Liver (tissue), 9 donors: ENCODE data around the gene DLEC1. TPM values are rescaled to one million over a fixed set of nuclear protein-coding genes. Genes with fewer than 3 reads are reported as not detected.

Experiments used
- DNase-seq: peaks from one replicate; pipeline ENCODE4 v3.0.0-alpha.2; 2017; ENCODE audit warnings: low spot score
- H3K27ac ChIP-seq, 2 donors: one replicate each; pipeline ENCODE4 v1.7.0; 2013; ENCODE audit warnings: inconsistent platforms in 2 of 2, low read length in 2 of 2, control low read depth in 1 of 2, low read depth in 1 of 2, mild to moderate bottlenecking in 1 of 2
- H3K27me3 ChIP-seq, 4 donors: one replicate each; pipeline versions ENCODE4 v1.6.1 to v1.7.0; 2013; ENCODE audit warnings: low read length in 3 of 4, inconsistent platforms in 1 of 4, mild to moderate bottlenecking in 1 of 4, moderate library complexity in 1 of 4; ENCODE audit not compliant: control insufficient read depth in 4 of 4, insufficient read depth in 4 of 4
- H3K36me3 ChIP-seq, 4 donors: one replicate each; pipeline versions ENCODE4 v1.6.1 to v1.7.0; 2013; ENCODE audit warnings: low read length in 3 of 4, mild to moderate bottlenecking in 3 of 4, low read depth in 1 of 4, moderate library complexity in 1 of 4; ENCODE audit not compliant: control insufficient read depth in 4 of 4, insufficient read depth in 3 of 4
- H3K4me1 ChIP-seq, 4 donors: one replicate each; pipeline versions ENCODE4 v1.6.1 to v1.7.0; 2013; ENCODE audit warnings: low read length in 3 of 4, mild to moderate bottlenecking in 3 of 4, moderate library complexity in 1 of 4; ENCODE audit not compliant: control insufficient read depth in 4 of 4, insufficient read depth in 4 of 4
- H3K4me3 ChIP-seq, 3 donors: one replicate each; pipeline versions ENCODE4 v1.6.1 to v1.7.0; 2013; ENCODE audit warnings: low read length in 3 of 3, control low read depth in 1 of 3, low read depth in 1 of 3, mild to moderate bottlenecking in 1 of 3
- H3K9ac ChIP-seq, 2 donors: one replicate each; pipeline ENCODE4 v1.7.0; 2013; ENCODE audit warnings: low read length in 2 of 2, mild to moderate bottlenecking in 2 of 2, moderate library complexity in 2 of 2, control low read depth in 1 of 2, low read depth in 1 of 2
- H3K9me3 ChIP-seq, 4 donors: one replicate each; pipeline versions ENCODE4 v1.6.1 to v1.7.0; 2013; ENCODE audit warnings: low read length in 3 of 4; ENCODE audit not compliant: control insufficient read depth in 4 of 4
- ATF3 ChIP-seq: IDR thresholded peaks from 2 replicates; pipeline ENCODE4 v1.6.1; 2016; ENCODE audit warnings: antibody characterized with exemption
- EGR1 ChIP-seq, 2 donors: IDR thresholded peaks; 2 replicates each; pipeline ENCODE4 v1.6.1; 2016 to 2018; ENCODE audit warnings: antibody characterized with exemption in 2 of 2, low read depth in 2 of 2
- FOXA1 ChIP-seq: IDR thresholded peaks from 2 replicates; pipeline ENCODE4 v1.6.1; 2016; ENCODE audit warnings: antibody characterized with exemption
- FOXA2 ChIP-seq: IDR thresholded peaks from 2 replicates; pipeline ENCODE4 v1.6.1; 2016; ENCODE audit warnings: antibody characterized with exemption
- GABPA ChIP-seq, 2 donors: IDR thresholded peaks in 1 of 2; conservative IDR thresholded peaks in 1 of 2; 2 replicates each; pipeline ENCODE4 v1.6.1; 2016; ENCODE audit warnings: antibody characterized with exemption in 2 of 2, mild to moderate bottlenecking in 1 of 2, moderate library complexity in 1 of 2
- HNF4A ChIP-seq, 2 donors: conservative IDR thresholded peaks; 2 replicates each; pipeline ENCODE4 v1.6.1; 2016; ENCODE audit warnings: antibody characterized with exemption in 2 of 2, mild to moderate bottlenecking in 2 of 2
- JUND ChIP-seq, 2 donors: IDR thresholded peaks; 2 replicates each; pipeline ENCODE4 v1.6.1; 2016; ENCODE audit warnings: antibody characterized with exemption in 2 of 2
- MAX ChIP-seq: IDR thresholded peaks from 2 replicates; pipeline ENCODE4 v1.6.1; 2016; ENCODE audit warnings: antibody characterized with exemption
- NR2F2 ChIP-seq: IDR thresholded peaks from 2 replicates; pipeline ENCODE4 v1.6.1; 2016; ENCODE audit warnings: antibody characterized with exemption
- RAD21 ChIP-seq, 2 donors: IDR thresholded peaks; 2 replicates each; pipeline ENCODE4 v1.6.1; 2016; ENCODE audit warnings: antibody characterized with exemption in 2 of 2, mild to moderate bottlenecking in 2 of 2
- RXRA ChIP-seq, 2 donors: IDR thresholded peaks; 2 replicates each; pipeline ENCODE4 v1.6.1; 2017 to 2018; ENCODE audit warnings: antibody characterized with exemption in 2 of 2, mild to moderate bottlenecking in 1 of 2
- SP1 ChIP-seq: IDR thresholded peaks from 2 replicates; pipeline ENCODE4 v1.6.1; 2018; ENCODE audit warnings: antibody characterized with exemption, mild to moderate bottlenecking
- TAF1 ChIP-seq: conservative IDR thresholded peaks from 2 replicates; pipeline ENCODE4 v1.6.1; 2016; ENCODE audit warnings: antibody characterized with exemption, mild to moderate bottlenecking
- YY1 ChIP-seq: IDR thresholded peaks from 2 replicates; pipeline ENCODE4 v1.6.1; 2016; ENCODE audit warnings: antibody characterized with exemption, mild to moderate bottlenecking
- WGBS: extraction: QIAGEN DNeasy Blood & Tissue Kit; methylation state at CpG from one replicate; pipeline ENCODE4 v1.1.7; 2013; 5-methylcytosine and 5-hydroxymethylcytosine counted together
- polyA plus RNA-seq, 2 donors: library from polyadenylated mRNA; stranded (reverse) in 1 of 2; unstranded in 1 of 2; fragments of 200-250 nt in 1 of 2; fragments of >200 nt in 1 of 2; fragmentation: Nextera tagmentation in 1 of 2; extraction: Ambion mirVana in 1 of 2; gene quantifications; one replicate each; pipeline versions ENCODE4 v1.2.1 to v1.2.3, GENCODE V29; 2013 to 2015
- total RNA-seq, 2 donors: library from RNA; depleted of rRNA; stranded (reverse); fragments of >200 nt; gene quantifications; one replicate each; pipeline ENCODE4 v1.2.3, GENCODE V29; 2014
- TF ChIP-seq, protein P1 (sequence below): IDR thresholded peaks from 2 replicates; pipeline ENCODE4 v1.6.1; 2016; ENCODE audit warnings: antibody characterized with exemption
- donor health status: healthy.
- donor health status: healthy.
- donor health status: healthy.
- donor health status: healthy.
- donor health status: healthy.

Gene DLEC1
- total and polyA plus RNA-seq, 4 donors = 0.09 to 0.63 (median 0.30) TPM

DNA sequence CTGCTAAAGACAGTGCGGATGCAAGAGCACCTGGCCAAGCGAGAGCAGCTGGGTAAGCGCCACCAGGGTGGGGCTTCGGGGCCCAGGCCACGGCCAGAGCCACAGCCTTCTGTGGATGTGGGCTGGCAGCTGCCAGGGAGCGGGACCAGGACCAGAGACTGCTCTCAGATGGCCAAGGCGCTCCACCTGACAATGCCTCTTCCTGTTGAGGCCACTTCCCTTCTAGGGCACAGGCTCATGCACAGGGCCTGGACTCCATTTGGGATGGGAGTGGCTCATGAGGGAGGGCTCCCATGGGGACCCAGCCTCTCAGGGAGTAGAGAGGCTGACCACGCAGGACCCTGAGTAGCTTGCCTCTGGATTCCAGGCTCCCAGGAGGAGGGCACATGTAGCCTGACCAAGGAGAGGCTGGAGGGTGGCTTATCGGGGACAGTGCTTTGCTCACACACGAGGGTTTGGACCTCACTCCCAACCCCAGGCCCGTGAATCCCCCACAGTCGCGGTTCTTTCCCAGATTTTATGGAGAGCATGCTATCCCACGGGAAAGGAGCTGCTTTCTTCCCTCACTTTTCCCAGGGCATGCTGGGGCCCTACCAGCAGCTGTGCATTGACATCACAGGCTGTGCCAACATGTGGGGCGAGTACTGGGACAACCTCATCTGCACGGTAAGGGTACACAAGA is 72.8 kb downstream of the DLEC1 start:
- Histone ChIP-seq H3K4me1 (peaks cover 0 to 2% (median 0%) of the 10 kb centered on the region in 4 donors), H3K9ac (no peak overlapping the region), H3K4me3 (no peak overlapping the region), H3K27me3 (no peaks in the 10 kb centered on the region), H3K36me3 (no peaks in the 10 kb centered on the region), H3K27ac (no peak overlapping the region), H3K9me3 (no peaks in the 10 kb centered on the region)
- DNase-seq = peak; percentile 29
- TF ChIP-seq HNF4A (conservative IDR thresholded peaks at IDR 0.05) = no peak
- TF ChIP-seq GABPA (IDR thresholded peaks at IDR 0.05 in 1 of 2, conservative IDR thresholded peaks at IDR 0.05 in 1 of 2) = no peak
- TF ChIP-seq SP1 = no peak
- TF ChIP-seq FOXA2 = no peak
- no peak for TF ChIP-seq FOXA1
- no peak for TF ChIP-seq NR2F2
- no peak for TF ChIP-seq ATF3
- no peak for TF ChIP-seq MAX
- TF ChIP-seq RAD21 (IDR thresholded peaks at IDR 0.05) = no peak
- WGBS = 88% methylated on average over 16 of the region's 16 CpGs

DNA sequence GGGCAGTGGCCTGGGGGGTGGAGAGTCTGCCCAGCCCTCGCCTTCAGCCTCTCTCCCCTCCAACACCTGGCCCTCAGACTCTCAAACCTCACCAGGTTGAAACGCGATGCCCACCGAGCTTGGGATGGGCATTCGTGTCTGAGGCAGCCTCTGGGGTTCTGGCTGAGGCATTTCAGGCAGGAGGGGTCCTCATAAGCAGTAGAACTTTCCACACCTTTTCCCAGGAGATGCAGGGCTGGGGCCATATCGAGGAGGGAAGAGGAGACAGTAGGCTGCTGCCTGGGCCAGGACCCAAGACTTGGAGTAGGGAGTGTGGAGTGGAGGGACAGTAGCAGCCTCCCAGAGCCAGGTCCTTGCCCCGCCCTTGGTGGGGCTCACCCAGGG is 73.4 kb downstream of the DLEC1 start:
- Histone ChIP-seq H3K9ac (no peak overlapping the region), H3K27me3 (no peaks in the 10 kb centered on the region), H3K4me1 (peaks cover 0 to 7% (median 3%) of the 10 kb centered on the region in 4 donors), H3K36me3 (no peaks in the 10 kb centered on the region), H3K27ac (no peak overlapping the region), H3K4me3 (no peak overlapping the region), H3K9me3 (no peaks in the 10 kb centered on the region)
- no peak for TF ChIP-seq GABPA (IDR thresholded peaks at IDR 0.05 in 1 of 2, conservative IDR thresholded peaks at IDR 0.05 in 1 of 2)
- TF ChIP-seq SP1 = no peak
- no peak for TF ChIP-seq JUND (IDR thresholded peaks at IDR 0.05)
- no peak for TF ChIP-seq ATF3
- TF ChIP-seq FOXA2 = no peak
- WGBS = 89% methylated on average over 7 of the region's 7 CpGs
- DNase-seq = no peak

DNA sequence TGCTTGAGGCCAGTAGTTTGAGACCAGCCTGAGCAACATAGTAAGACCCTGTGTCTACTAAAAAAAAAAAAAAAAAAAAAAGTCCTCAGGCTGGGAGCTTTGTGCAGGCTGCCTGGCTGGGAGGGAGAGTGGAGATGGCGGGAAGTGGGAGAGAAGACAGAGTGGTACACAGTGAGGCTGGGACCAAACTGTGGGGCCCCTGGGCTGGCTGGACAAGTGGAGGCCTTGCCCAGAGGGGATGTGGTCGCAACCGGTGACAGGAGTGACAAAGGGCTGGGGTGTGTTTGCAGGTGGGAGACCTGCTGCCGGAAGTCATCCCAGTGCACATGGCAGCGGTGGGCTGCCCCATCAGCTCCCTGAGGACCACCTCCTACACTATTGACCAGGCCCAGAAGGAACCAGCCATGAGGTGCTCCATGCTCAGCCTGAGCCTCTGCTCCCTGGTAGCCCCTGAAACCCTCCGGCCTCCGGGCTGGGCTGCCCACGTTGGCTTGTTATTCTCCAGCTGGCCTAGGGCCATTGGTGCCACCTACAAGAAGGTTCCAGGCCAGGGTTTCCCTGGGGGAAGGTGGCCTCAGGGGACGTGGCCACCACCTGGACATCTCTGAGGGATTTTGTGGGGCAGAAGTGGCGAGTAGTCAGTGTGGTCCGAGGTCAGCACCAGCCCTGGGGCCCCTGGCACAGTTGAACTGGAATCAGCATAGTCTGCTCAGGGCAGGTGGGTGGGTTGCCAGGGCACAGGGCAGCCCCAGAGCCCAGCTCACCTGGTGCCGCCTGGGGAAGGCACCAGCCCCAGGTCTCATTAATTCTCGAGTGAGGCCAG is 75.3 kb downstream of the DLEC1 start:
- H3K36me3 ChIP-seq = no peaks in the 10 kb centered on the region
- DNase-seq = no peak
- no peak overlapping the region for H3K9ac ChIP-seq
- no peaks in the 10 kb centered on the region for H3K27me3 ChIP-seq
- H3K9me3 ChIP-seq = no peaks in the 10 kb centered on the region
- TF ChIP-seq RAD21 (IDR thresholded peaks at IDR 0.05) = no peak
- TF ChIP-seq YY1 = no peak
- TF ChIP-seq RXRA (IDR thresholded peaks at IDR 0.05) = no peak
- TF ChIP-seq, protein P1, sequence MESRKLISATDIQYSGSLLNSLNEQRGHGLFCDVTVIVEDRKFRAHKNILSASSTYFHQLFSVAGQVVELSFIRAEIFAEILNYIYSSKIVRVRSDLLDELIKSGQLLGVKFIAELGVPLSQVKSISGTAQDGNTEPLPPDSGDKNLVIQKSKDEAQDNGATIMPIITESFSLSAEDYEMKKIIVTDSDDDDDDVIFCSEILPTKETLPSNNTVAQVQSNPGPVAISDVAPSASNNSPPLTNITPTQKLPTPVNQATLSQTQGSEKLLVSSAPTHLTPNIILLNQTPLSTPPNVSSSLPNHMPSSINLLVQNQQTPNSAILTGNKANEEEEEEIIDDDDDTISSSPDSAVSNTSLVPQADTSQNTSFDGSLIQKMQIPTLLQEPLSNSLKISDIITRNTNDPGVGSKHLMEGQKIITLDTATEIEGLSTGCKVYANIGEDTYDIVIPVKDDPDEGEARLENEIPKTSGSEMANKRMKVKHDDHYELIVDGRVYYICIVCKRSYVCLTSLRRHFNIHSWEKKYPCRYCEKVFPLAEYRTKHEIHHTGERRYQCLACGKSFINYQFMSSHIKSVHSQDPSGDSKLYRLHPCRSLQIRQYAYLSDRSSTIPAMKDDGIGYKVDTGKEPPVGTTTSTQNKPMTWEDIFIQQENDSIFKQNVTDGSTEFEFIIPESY = no peak
- TF ChIP-seq GABPA (IDR thresholded peaks at IDR 0.05 in 1 of 2, conservative IDR thresholded peaks at IDR 0.05 in 1 of 2) = no peak
- TF ChIP-seq EGR1 (IDR thresholded peaks at IDR 0.05; ENCODE audit: low read depth in 2 of 2) = no peak
- no peak for TF ChIP-seq JUND (IDR thresholded peaks at IDR 0.05)
- TF ChIP-seq TAF1 = no peak
- no peak for TF ChIP-seq NR2F2
- no peak for TF ChIP-seq SP1
- no peak for TF ChIP-seq FOXA2
- TF ChIP-seq HNF4A (conservative IDR thresholded peaks at IDR 0.05) = no peak
- H3K4me1 ChIP-seq = peaks cover 0 to 20% (median 9%) of the 10 kb centered on the region in 4 donors
- WGBS = 89% methylated on average over 13 of the region's 13 CpGs
- H3K4me3 ChIP-seq = no peak overlapping the region
- no peak overlapping the region for H3K27ac ChIP-seq
